Stimulated activated CD8-positive, alpha-beta memory T cell treated with anti-CD3 and anti-CD28 coated beads, Interleukin-12 subunit alpha, Interleukin-12 subunit beta, amount 100 ng/mL, for 4 hours (primary cell): ENCODE data around the gene LRRC3B.
"Not testable (repeated sequence)": the region's sequence is repeated elsewhere in the genome, so short reads cannot be mapped to it uniquely, and the experiment has no call there.

ENCODE experiments used
- DNase-seq: peaks from one replicate; pipeline ENCODE4 v3.0.0-alpha.2; 2020; ENCODE audit warnings: low read depth

The LRRC3B gene, protein sequence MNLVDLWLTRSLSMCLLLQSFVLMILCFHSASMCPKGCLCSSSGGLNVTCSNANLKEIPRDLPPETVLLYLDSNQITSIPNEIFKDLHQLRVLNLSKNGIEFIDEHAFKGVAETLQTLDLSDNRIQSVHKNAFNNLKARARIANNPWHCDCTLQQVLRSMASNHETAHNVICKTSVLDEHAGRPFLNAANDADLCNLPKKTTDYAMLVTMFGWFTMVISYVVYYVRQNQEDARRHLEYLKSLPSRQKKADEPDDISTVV

DNA sequence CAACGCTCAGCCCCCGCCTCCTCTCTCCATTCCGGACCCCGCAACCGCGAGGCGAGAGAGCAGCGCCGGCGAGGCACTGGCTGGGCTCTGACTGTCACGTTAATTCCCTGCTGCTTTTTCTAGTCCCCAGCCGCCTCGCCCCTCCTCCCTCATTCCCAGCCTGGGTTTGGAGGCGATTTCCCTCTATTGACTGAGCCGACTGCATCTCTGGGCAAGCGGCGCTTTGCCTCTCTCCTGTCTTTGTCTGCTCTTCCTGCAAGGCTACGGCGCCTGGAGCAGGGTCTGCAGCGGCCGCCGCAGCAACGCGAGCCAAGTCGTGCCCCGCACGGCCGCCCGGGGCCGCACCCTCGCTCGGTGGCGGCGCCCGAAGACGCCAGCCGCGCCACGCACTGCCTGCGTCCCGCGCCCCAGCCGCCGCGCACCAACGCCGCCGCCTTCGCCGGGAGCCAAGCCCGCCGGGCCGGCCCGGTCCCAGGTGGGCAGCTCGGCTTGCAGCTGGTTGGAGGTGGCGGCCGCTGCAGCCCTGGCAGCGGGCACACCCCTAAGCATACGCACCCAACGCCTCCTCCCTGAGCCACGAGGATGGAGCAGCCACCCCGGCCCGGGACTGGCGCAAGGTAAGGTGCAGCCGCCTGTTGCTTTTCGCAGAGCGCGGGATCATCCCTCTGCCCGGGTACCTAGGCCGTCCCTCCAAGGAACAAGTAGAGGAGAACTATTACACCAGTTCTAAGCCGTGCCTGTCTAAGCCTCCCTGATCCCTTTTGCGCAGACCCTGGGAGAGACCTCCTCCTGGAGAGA lies at the start of gene LRRC3B:
Gene LRRC3B, plus strand, starts transcription at position 152 of the 798 bp plus-strand sequence. CDS start 86,901 bp downstream, outside the sequence.
- no peak for DNase-seq

DNA sequence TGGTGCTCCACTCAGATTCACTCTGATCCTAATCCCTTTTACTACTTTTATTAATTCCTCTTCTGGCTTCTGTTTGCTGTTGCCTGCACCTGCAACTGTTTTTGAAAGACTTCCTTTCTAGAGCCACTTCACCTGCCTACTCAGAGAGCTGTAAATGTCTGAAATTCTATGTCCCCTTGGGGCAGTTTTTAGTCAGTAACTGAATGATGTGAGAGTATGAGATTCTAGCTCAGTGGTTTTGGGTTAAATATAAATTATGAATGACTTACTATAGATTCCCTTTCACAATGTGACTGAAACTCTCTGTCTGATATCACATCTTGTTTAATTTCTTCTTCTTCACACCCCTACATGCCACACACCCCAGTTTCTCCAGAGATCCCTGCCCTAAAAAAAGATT lies 47.8 kb upstream of the LRRC3B start:
- no peak for DNase-seq

DNA sequence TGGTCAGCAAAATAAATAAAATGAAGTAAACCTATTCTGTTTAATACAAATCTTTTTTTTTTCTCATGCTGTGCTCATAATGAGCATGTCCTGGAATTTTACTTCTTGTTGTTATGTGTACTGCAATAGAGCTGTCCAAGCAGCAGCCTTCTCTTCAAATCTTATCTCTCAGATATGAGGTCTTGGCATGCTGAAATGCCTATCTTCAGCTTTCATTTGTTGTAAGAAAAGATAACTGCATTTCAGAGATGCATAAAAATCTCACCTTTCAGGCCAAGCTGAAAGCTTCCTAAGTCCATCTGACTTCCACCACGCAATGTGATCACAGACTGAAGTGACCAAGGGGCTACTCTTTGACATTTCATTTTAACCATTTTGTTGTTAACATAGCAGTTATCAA lies 43.5 kb upstream of the LRRC3B start:
- no peak for DNase-seq

DNA sequence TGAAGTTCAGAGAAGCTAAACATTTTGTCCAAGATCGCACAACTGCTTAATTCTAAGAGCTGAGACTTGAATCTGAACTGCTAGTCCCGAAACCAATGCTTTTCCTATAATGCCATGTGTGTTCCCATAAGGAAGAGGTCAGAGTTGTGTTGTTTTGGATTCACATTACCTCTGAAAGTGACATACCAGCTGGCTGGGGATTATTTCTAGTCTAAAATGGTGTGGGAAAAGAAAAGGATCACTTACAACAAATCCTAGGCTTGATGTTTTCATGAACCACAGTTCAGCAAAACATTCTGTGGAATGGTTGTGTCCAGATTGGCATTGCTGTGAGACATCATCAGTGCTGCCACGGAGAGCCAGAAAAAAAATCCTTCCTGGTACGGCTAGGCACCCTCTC lies 35.0 kb upstream of the LRRC3B start:
- DNase-seq, result no peak

DNA sequence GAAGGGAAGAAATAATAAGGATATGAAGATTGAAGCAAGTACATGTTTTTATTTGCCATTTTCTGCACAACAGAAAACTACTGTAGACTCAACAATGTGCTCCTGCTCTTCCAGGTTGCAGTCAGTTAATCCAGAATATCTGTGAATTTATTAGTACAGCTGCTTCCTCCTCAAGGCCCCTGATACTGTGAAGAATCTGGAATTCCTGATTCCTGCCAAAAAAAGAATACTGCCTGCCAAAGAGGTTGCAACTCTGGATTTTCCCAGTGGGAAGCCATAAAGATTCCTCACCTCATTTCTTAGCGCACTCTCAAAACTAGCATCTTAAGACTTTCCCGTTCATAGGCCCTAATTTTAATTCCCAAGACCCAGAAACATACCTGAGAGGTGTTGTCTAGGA lies 33.6 kb upstream of the LRRC3B start:
- no peak for DNase-seq

DNA sequence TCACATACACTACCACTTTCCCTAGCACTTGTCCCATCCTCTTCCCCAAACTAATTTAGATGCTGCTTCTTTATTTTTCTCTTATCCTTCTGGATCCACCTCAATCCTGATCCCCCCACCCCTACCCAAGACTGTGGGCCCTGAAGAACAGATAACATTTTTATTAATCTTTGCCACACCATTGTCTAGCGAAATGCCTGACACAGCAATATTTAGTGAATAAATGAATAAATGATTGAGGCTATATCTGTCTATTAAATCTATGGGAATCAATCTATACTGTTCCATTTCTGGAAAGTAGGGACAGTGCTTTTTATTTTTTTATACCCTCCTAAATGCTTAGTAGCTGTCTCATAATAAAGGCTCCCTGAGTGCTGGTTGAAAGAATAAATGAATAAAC lies 32.9 kb upstream of the LRRC3B start:
- DNase-seq, result no peak

DNA sequence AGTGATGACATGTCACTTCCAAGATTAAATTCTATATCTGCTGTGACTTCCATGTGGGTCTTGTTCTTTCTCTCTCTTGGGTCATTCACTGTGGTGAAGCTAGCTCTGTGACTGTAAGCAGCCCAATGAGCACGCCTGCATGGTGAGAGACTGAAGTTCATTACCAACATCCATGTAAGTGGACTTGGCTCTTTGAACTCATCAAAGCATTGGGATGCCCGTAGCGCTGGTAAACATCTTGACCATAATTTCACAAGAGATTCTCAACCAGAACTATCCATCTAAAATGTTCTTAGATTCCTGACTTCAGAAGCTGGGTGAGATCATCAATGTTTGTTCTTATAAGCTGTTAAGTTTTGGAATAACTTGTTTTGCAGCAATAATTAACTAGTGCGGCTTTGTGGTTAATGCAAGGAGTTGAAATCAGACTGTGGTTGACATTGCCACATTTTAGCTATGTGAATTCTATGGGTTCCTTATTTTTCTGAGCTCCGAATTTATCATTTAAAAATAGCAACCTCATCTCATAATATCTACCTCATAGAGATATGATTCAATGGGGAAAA lies 31.6 kb upstream of the LRRC3B start:
- DNase-seq, result no peak

DNA sequence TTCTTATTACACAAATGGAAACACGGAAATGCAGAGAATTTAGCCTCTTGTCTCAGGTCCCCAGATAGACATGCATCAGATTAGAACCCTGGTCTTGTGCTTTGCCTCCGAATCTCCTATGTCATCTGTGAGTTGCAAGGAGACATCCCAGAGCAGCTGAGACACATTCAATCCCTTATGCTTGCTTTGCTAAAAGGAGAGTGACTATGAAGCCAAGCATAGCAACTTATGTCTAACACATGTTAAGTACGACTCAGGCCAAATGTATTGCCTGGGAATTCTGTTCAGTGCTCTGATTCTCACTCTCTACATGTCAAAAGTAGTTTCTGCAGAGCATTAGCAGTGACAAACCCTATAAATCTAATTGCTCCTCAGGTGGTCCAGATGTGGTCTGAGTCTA lies 30.6 kb upstream of the LRRC3B start:
- DNase-seq, result no peak

DNA sequence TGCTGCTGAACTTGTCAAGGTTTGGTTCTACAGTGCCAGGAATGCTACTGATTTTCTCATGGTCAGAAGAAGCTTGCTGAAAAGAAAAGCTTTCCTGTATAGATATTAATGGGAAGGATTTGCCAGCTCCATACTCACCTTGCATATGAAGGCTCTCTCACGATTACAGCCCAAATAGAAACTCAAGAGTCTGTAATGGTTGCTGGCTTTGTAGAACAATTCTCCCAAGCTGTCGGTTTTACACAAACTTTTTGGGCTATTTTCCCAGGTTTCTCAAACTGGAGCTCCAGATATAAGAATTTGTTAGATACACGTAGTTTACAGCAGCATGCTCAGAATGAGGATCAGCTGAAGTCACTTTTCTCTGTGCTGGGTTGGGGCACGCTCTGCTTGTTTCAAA lies 30.1 kb upstream of the LRRC3B start:
- DNase-seq, result no peak

DNA sequence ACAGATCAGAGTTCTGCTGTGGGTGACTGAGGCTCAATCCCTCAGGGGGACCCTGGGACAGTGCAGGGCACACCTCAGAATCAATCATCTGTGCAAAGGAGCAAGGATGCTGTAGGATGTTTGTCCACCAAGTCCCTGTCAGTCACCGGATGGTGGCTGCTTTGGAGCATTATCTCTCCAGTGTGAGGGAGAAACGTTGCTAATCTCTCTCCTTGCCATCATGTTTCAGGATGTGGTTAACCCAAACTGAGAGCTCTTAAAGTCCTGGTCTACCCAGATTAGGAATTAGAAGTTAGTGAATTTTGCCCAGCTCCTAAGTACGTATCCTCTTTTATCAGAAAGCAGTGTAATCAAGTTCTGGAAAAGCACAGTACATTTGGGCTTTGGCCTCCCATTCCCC lies 26.2 kb upstream of the LRRC3B start:
- no peak for DNase-seq

DNA sequence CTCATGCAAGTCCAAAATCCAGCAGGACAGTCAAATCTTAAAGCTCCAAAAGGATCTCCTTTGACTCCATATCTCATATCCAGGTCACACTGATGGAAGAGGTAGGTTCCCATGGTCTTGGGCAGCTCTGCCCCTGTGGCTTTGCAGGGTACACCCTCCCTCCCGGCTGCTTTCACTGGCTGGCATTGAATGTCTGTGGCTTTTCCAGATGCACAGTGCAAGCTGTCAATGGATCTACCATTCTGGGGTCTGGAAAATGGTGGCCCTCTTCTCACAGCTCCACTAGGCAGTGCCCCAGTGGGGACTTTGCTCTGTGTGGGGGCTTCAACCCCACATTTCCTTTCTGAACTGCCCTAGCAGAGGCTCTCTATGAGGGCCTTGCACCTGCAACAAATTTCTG lies 19.3 kb upstream of the LRRC3B start:
- DNase-seq, result not testable (repeated sequence)

DNA sequence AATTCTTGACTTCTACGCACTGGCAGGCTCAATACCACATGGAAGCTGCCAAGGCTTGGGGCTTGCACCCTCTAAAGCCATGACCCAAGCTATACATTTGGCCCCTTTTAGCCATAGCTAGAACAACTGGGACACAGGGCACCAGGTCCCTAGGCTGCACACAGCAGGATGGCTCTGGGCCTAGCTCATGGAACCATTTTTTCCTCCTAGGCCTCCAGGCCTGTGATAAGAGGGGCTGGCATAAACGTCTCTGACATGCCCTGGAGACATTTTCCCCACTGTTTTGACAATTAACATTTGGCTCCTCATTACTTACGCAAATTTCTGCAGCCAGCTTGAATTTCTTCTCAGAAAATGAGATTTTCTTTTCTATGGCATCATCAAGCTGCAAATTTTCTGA lies 18.8 kb upstream of the LRRC3B start:
- not testable (repeated sequence) for DNase-seq

DNA sequence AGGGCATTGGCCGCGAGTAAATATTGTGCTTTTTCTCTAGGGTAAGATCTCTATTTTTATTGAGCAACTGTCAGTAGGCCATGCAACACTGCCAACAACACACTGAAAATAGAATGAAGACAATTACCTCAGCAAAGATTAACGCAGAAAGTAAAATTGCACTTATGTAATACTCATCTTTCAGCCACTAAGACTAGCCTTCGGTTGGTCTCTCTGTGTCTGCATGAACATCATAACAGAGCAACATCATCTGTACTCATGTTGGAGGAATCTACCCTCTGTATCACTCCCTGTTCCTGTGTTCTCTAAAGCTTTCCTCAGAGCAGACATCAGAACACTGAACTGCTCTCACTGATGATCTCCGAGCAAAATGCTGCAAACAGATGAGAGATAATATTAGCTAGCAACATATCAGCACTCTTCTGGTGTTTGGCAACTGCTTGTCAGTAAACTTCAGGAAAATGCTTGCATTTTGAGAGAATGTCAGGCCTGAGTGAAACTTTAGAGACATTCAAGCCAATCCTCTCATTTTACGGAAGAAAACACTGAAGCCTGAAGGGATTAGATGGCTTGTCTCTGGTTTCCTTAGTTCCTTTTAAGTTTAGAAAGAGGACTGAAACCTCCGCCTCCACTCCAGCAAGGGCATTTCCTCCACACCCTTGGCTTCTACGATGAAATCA lies 8.4 kb upstream of the LRRC3B start:
- no peak for DNase-seq

DNA sequence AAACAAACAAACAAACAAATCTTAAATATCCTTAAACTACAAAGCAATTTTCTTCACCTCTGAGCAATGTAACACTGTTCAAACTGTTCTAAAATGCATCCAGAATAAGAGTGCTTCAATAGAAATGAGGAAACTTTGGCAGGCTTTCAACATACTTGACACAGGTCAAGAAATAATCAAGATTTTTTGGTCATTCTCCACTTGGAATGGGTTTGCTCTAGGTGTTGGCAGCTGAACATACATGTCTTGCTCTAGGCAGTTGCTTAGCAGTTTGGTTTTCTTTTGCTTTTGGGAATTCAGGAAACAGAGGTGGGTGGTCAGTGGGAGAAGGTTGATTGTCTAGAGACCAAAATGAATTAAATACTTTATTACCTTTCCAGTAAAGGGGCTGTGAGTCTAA lies 1.4 kb upstream of the LRRC3B start:
- no peak for DNase-seq

DNA sequence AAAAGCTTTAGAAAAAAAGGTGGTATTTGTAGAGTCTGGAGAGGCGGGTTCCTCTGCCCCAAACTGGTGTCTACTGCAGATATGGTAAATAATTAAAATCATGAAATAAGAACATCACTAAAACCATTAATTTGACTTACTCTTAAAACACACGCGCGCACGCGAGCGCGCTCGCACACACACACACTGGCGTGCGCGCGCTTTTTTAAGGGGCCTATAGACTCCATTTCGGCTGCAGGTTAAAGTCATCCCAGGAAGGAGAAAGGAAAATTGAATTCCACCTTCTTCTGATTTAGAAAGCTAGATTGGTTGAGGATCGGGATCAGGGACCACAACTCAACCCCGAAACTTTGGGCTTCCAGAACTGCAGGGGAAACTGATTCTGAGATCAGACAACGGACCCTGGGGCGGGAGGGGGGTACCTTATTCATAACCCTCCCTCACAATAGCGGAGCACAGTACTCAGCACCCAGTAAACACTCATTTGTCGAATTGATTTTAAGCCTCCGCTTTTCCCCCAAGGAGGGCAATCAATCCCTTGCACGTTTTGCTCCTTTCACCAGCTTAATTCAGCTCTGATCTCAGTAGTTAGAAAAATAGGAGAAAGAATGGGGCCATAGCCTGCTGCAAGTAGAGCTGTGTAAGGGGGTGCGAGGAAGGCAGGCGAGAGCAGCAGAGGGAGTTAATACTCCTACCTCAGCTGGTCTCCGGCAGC lies 509 bp upstream of the LRRC3B start:
- no peak for DNase-seq

DNA sequence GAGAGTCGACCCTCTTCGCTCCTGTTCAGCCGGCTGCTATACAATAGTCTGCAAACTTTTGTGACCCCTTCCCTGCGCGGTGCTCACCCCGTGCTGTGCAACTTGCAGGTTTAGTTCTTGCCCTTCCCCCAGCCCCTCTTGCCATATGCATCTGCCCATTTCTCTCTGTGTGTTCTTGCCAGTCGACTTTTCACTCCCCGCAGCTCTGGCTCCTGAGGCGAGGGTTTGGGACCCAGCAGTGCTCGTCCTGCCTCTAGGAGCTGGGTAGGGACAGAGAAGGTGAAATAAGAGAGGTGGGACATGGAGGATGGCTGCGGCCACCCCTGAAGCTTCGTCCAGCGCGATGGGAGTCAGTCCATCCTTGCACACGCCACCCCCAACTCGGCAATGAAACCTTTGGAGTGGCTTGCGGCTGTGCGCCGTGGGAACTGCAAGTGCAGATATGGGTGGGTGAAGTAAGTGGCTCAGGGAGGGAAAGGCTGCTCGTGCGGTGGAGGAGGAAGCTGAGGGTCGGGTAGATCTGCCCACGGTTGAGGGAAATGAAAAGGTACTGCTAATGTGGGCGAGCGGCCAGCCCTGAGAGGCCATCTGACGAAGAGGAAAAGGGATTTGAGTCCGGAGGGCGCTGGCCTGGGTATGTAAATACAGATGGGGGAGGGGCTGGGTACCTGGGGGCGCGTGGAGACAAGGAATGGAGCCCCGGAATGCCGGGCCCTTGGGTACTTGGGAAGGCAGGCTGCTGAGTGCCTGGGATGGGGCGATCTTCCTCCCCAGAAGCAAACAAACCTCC lies 1.0 kb downstream of the LRRC3B start:
- DNase-seq, result no peak

DNA sequence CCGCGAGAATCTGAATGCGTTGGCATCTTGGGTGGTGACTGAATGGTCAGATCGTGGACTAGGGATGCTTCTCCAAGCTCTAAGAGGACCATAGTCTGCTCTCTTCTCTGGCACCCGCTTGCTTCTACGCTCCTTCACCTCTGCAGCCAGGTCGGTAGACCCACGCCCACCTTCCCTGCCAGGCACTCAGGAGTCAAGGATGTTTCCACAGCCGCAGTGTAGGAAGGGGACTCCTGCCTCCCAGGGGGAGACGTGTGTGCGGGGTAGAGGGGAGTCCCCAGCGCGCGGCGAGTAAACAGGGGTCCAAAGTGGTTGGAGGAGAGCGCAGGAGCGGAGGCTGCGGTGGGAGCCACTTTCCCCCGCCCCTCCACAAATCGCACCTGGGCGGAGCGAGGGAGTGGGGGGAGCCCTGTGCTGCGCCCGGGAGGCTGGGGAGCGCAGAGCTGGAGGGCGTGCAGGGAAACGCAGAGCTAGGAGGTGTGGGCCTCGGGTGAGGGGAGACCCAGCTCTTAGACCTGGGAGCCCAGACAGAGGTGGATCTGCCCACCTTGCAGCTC lies 1.7 kb downstream of the LRRC3B start:
- no peak for DNase-seq

DNA sequence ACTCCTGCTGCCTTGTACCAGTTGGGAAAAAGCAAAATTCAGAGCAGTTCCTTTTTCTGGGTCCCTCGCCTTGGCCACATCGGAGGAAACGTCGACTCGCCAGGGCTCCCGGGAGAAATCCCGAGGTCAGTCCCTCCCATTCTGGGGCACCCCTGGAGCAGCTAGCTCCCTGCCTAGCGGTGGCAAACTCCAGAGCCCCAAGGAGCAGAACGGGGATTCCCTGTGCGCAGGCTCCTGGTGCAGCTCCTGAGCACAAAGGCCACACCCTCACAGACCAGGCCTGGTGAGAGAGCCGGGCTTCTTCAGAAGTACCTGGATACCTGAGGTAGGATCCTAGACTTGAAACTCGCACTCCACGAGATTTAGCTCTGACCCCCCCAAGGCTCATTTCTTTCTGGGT lies 2.6 kb downstream of the LRRC3B start:
- DNase-seq, result no peak

DNA sequence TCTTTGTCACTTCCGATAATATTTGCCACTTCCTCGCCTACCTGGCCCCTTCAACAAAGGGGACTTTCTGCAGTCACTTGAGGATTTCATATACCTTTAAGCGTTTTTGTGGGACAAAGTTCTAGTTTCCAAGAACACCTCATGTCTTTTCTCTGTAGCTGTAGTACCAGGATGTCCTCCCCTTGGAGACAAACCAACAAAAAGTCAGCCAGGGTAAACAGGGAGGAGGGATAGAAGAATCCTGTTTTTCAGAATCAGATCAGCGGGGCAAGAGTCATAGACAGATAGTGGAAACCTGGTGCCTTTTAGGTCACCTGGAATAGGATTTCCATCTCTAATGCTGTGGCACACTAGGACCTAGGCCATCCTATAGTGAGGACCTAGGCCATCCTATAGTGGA lies 4.5 kb downstream of the LRRC3B start:
- no peak for DNase-seq

DNA sequence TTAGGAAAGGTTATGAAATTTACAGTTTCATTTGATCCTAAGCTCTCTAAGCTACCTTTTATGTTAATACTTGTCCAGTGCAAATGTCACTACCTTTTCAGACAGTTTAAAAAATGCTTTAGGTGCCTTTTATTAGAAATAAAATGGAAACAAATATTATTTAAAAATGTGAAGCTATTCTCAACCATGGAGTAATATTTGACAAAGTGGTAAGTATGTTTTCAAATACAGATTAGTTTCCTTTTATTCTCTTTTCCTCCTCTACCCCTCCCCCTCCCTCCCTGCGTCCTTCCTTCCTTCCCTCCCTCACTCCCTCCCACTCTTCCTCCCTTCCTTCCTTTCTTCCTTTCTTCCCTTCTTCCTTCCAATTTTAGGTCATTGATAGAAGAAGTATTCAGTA lies 6.3 kb downstream of the LRRC3B start:
- no peak for DNase-seq
